ENCODE measurements around the gene RAPGEF4. TPM values are rescaled to one million over a fixed set of nuclear protein-coding genes. Genes with fewer than 3 reads are reported as not detected.

The RAPGEF4 gene
- total RNA-seq, 1 experiment from 2014 or later = 0.98 TPM

- Mint-ChIP-seq H3K4me3 (ENCODE audit: unreplicated experiment) (no peak overlapping the region), H3K4me1 (ENCODE audit: low read depth, unreplicated experiment) (peaks cover 5% of the 10 kb centered on the region), H3K9me3 (ENCODE audit: unreplicated experiment) (no peaks in the 10 kb centered on the region), H3K27me3 (ENCODE audit: insufficient read depth, unreplicated experiment) (no peaks in the 10 kb centered on the region), H3K36me3 (ENCODE audit: insufficient read depth, unreplicated experiment) (no peaks in the 10 kb centered on the region), H3K27ac (ENCODE audit: unreplicated experiment) (no peak overlapping the region)
- no TSS peak for BruUV-seq (replicated peaks)
- no peak for TF ChIP-seq CTCF (IDR thresholded peaks at IDR 0.05; ENCODE audit: insufficient read depth in 1 of 2, low read depth in 1 of 2, low read length in 1 of 2, severe bottlenecking in 1 of 2, unreplicated experiment in 1 of 2)
- CTCF ChIA-PET = no interaction called here
- no peaks in the 10 kb centered on the region for H3K4me1 ChIP-seq
- DNase-seq = no peak
- no peaks in the 10 kb centered on the region; the same call in 1 of the 2 replicates for H3K27me3 ChIP-seq (replicated peaks; ENCODE audit: control insufficient read depth, insufficient read depth, low read length)
- intact Hi-C loops (cut with micrococcal nuclease; ENCODE audit: unreplicated experiment) = no loop called here
- POLR2A ChIA-PET = no interaction called here
- no peaks in the 10 kb centered on the region for H3K9me3 ChIP-seq
- H3K4me3 ChIP-seq (ENCODE audit: low read depth, low read length) = no peak overlapping the region
- H3K36me3 ChIP-seq (ENCODE audit: control insufficient read depth, insufficient read depth, low read length) = no peaks in the 10 kb centered on the region
These were observed 124.1 kb downstream of the RAPGEF4 start for GRCh38 chr2:172859581-172860335.

- Histone ChIP-seq H3K27me3 (replicated peaks; ENCODE audit: control insufficient read depth, insufficient read depth, low read length) (no peaks in the 10 kb centered on the region), H3K4me3 (ENCODE audit: low read depth, low read length) (no peak overlapping the region), H3K36me3 (ENCODE audit: control insufficient read depth, insufficient read depth, low read length) (no peaks in the 10 kb centered on the region), H3K9me3 (no peaks in the 10 kb centered on the region), H3K4me1 (no peaks in the 10 kb centered on the region)
- ChIA-PET POLR2A (no interaction called here), CTCF (no interaction called here)
- no peak overlapping the region for H3K27ac Mint-ChIP-seq (ENCODE audit: unreplicated experiment)
- DNase-seq = no peak
- no peaks in the 10 kb centered on the region for H3K27me3 Mint-ChIP-seq (ENCODE audit: insufficient read depth, unreplicated experiment)
- H3K4me3 Mint-ChIP-seq (ENCODE audit: unreplicated experiment) = no peak overlapping the region
- no peaks in the 10 kb centered on the region for H3K36me3 Mint-ChIP-seq (ENCODE audit: insufficient read depth, unreplicated experiment)
- H3K9me3 Mint-ChIP-seq (ENCODE audit: unreplicated experiment) = no peaks in the 10 kb centered on the region
- peaks cover 5% of the 10 kb centered on the region for H3K4me1 Mint-ChIP-seq (ENCODE audit: low read depth, unreplicated experiment)
- intact Hi-C loops (cut with micrococcal nuclease; ENCODE audit: unreplicated experiment) = no loop called here
- no TSS peak for BruUV-seq (replicated peaks)
- TF ChIP-seq CTCF (IDR thresholded peaks at IDR 0.05; ENCODE audit: insufficient read depth in 1 of 2, low read depth in 1 of 2, low read length in 1 of 2, severe bottlenecking in 1 of 2, unreplicated experiment in 1 of 2) = no peak
These were observed 124.7 kb downstream of the RAPGEF4 start for GRCh38 chr2:172860336-172860707.

GRCh38 chr2:172861098-172861497 is 125.5 kb downstream of the RAPGEF4 start:
- DNase-seq = no peak
- TF ChIP-seq CTCF (IDR thresholded peaks at IDR 0.05; ENCODE audit: insufficient read depth in 1 of 2, low read depth in 1 of 2, low read length in 1 of 2, severe bottlenecking in 1 of 2, unreplicated experiment in 1 of 2) = no peak
- Histone ChIP-seq H3K9me3 (no peaks in the 10 kb centered on the region), H3K27me3 (replicated peaks; ENCODE audit: control insufficient read depth, insufficient read depth, low read length) (no peaks in the 10 kb centered on the region), H3K4me3 (ENCODE audit: low read depth, low read length) (no peak overlapping the region), H3K4me1 (no peaks in the 10 kb centered on the region), H3K36me3 (ENCODE audit: control insufficient read depth, insufficient read depth, low read length) (no peaks in the 10 kb centered on the region)
- H3K27ac Mint-ChIP-seq (ENCODE audit: unreplicated experiment) = no peak overlapping the region
- H3K27me3 Mint-ChIP-seq (ENCODE audit: insufficient read depth, unreplicated experiment) = no peaks in the 10 kb centered on the region
- peaks cover 5% of the 10 kb centered on the region for H3K4me1 Mint-ChIP-seq (ENCODE audit: low read depth, unreplicated experiment)
- BruUV-seq (replicated peaks) = no TSS peak
- CTCF ChIA-PET = no interaction called here
- no peaks in the 10 kb centered on the region for H3K36me3 Mint-ChIP-seq (ENCODE audit: insufficient read depth, unreplicated experiment)
- intact Hi-C loops (cut with micrococcal nuclease; ENCODE audit: unreplicated experiment) = no loop called here
- POLR2A ChIA-PET = no interaction called here
- H3K4me3 Mint-ChIP-seq (ENCODE audit: unreplicated experiment) = no peak overlapping the region
- no peaks in the 10 kb centered on the region for H3K9me3 Mint-ChIP-seq (ENCODE audit: unreplicated experiment)
